ENCODE data around the gene DHX8. TPM values are rescaled to one million over a fixed set of nuclear protein-coding genes. Genes with fewer than 3 reads are reported as not detected.

Gene DHX8
- total and polyA plus RNA-seq, 2 of the 8 experiments (the other 6 are each of a cell fraction or from before 2014, with no cell fraction given) = 30.5 to 59.4 TPM

- no peak for TF ChIP-seq CHD7 (IDR thresholded peaks at IDR 0.05; ENCODE audit: insufficient replicate concordance, low read length)
- TF ChIP-seq NRF1 (IDR thresholded peaks at IDR 0.05; ENCODE audit: low read depth, low read length) = no peak
- no peak for TF ChIP-seq BRCA1 (IDR thresholded peaks at IDR 0.05; ENCODE audit: low read depth, low read length)
- no peak for TF ChIP-seq KDM4A (IDR thresholded peaks at IDR 0.05; ENCODE audit: low read depth, low read length, severe bottlenecking)
- TF ChIP-seq CHD2 (IDR thresholded peaks at IDR 0.05; ENCODE audit: low read length) = no peak
- TF ChIP-seq RXRA (IDR thresholded peaks at IDR 0.05; ENCODE audit: insufficient read depth, low read depth, low read length) = no peak
- no peak for TF ChIP-seq BCL11A (IDR thresholded peaks at IDR 0.05; ENCODE audit: low read depth in 2 of 2, low read length in 2 of 2)
- TF ChIP-seq SAP30 (IDR thresholded peaks at IDR 0.05; ENCODE audit: insufficient read depth, insufficient replicate concordance, low read length) = no peak
- TF ChIP-seq MAX (IDR thresholded peaks at IDR 0.05) = no peak
Measured at GRCh38 chr17:43572368-43572980, 88.7 kb downstream of the DHX8 start (continued).

Data from H1 (cell line).